Endothelial cell of hepatic sinusoid (primary cell): ENCODE measurements around the gene RNF224.

ENCODE experiments used
- in situ Hi-C: cut with HindIII; loops from 2 replicates; pipeline ENCODE4 v1.10.0; 2017; ENCODE audit warnings: low sequenced_read_pairs

Gene RNF224

DNA sequence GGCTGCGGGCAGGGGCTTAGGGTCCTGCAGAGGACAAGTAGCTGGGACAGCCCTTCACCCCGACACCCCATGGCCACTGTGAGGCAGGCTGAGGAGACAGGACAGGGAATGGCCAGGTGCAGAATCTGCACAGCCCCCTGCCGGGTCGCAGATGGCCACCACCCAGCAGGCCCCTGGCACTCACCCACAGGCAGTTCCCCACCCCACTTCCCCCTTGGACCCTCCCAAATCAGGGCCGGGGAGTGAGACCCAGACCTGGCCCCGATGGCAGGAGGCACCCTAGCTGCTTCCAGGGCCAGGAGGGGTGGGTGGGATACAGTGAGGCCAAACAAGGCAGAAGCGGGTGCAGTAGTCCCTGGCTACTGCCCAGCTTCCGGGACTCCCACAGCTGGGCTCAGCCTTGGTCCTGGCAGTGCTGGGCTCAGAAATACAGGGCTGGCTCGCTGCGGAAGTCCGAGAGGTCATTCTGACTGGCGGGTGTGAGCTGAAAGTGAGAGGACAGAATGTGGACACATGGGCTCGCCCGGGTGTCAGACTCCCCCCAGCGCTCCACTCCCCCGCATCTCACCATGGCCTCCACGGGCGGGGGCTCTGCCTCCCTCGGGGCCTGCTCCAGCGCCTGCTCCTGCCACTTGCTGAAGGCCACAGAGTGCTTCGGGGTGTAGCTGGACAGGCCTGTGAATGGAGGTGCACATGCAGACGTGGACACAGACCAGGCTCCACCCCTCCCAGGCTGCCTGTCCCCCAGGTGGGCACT lies 35.4 kb upstream of the RNF224 start:
- in situ Hi-C loops, result no loop called here

- in situ Hi-C loops, result no loop called here
Measured at GRCh38 chr9:137192448-137192780, 34.9 kb upstream of the RNF224 start.

DNA sequence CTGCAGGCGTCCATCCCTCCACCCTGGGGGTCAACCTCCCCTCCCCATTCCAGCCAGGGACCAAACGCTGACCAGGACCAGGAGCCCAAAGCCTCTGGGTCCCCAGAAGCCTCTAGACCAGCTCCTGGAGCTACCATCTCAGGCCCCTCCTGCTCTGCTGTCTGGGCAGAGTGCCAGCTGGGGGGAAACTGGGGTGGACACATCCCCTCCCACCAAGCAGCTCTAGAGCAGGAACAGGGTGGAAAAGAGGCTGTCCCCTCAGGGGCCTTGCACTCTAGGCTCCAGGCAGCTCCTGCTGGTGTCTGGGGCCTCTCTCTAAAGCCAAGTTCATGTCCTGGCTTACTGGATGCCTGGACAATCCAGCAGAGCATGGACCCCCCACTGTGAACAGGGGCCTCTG lies 34.4 kb upstream of the RNF224 start:
- in situ Hi-C loops, result no loop called here

DNA sequence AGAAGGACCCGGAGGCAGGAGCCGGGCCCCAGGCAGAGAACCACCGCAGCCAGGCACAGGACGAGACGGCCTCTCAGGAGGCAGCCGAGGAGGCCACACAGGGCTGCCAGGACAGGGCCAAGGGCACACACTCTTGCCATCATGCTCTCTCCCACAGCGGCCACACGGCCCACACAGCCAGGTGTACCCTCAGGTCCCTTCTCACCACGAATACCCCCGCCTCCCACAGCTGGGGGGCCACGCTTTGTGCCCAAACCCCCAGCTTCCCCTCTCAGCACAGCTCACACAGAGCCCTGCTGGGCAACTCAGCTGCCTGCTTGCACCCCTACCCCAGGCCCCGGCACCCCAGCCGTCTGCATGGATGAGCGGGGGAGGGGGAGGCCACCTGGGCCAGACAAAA lies 33.5 kb upstream of the RNF224 start:
- in situ Hi-C loops, result no loop called here

GRCh38 chr9:137194388-137194787 lies 32.9 kb upstream of the RNF224 start:
- in situ Hi-C loops, result no loop called here

DNA sequence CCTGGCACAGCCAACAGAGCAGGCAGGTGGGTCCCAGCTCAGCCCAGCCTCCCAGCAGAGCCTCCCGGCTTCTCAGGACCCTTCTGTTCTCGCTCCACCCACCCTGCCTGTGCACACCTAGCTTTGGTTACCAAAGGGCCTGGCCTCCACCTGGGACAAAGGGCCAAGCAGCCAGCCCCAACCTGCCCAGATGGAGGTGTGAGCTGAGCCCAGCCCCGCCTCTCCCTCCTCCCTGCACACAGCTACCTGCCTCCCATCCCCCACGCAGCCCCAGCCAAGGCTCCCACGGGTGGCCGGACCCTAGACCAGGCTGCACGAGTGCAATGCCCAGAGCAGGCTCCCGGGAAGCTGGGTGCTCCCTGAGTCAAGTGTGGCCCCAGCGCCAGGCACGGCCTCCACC lies 32.4 kb upstream of the RNF224 start:
- in situ Hi-C loops, result no loop called here

GRCh38 chr9:137195525-137196220 lies 31.6 kb upstream of the RNF224 start:
- in situ Hi-C loops, result no loop called here

DNA sequence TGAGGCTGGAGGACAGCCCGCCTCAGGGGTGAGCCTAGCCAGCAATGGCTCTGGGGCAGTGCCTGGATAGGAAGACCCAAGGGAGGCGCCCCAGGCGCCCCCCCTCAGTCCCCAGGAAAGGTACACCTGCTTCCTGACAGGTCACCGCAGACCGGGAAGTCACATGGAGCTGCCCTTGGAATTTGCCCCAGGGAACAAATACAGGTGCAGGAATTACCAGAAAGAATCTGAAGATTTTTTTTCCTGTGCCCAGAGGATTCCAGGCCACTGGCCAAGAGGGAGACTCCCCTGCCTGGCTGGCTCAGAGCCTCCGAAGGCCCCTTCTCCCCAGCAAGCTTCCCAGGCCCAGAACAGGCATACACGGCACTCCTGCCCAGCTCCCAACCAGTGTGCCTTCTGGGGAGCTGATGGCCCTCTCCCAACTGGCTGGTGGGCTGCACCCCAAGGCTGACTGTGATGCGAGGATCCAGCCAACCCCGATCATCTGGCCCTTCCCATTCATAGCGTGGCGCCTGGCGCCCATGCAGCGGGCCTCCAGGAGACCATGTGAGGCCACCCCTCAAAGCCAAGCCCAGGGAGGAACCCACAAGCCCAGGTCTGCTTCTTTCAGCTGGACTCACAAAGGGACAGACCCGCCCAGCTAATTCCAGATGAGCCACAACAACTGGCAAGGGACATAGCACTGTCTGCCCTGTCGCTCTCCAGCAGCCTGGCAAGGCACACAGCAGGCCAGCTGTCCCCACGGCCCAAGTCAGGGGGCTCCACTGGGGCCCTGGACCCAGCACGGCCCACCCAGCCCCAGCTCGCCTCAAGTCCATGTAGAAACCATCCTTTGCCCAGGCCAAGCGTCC lies 29.0 kb upstream of the RNF224 start:
- in situ Hi-C loops, result no loop called here

DNA sequence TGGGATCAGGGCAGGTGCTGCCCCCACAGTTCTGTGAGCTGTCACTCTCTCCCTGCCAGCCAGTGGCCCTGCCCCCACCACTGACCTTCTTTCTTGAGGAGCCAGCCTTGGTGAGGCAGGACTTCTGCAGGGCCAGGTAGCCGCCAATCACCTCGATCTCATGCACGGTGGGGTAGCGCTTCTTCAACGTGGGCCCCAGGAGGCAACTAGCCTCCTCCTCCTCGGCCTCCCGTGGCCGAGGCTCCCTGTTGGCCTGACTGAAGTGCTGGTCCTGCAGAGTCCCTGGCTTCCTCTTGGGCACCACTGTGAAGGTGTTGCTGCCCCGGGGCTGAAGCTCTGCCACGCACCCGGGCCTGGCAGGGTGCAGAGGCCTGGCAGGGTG lies 28.4 kb upstream of the RNF224 start:
- in situ Hi-C loops, result no loop called here

DNA sequence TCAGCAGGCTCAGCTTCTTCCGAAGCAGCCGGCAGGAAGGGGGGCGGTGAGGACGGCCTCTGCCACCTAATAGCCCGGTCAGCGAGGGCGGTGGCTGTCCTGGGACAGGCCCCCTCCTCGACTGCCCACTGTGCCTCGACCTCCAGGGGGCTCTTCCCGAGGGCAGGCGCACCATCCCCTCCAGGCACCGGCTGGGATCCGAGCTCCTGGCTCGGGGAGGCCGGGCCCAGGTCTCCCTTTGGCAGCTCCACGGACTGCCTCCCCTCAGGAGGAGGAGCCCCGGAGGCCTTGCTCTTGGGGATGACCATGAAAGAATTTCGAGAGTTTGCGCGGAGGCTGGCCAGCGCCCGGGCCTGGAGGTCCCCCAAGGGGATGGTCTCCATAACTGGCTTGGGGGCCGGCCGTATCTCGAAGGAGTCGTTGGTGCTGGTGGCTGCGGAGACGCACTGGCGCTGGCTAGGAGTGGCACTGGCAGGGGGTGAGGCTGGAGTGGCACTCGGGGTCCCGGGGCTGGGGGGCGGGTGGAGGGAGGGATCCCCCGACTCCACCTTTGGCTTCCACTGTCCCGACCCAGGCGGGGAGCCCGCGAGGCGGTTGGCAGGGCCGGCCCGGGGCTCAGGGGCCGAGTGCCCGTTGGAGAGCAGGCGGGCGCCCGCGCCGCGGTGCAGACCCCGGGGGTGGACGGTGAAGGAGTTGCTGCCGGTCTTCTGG lies 27.7 kb upstream of the RNF224 start:
- in situ Hi-C loops, result no loop called here

GRCh38 chr9:137200311-137201204 lies 26.7 kb upstream of the RNF224 start, which contains the start of gene TPRN:
Gene TPRN (minus strand): TSS chr9:137200741. CDS start chr9:137200711, 30 bp downstream.
- in situ Hi-C loops, result no loop called here

DNA sequence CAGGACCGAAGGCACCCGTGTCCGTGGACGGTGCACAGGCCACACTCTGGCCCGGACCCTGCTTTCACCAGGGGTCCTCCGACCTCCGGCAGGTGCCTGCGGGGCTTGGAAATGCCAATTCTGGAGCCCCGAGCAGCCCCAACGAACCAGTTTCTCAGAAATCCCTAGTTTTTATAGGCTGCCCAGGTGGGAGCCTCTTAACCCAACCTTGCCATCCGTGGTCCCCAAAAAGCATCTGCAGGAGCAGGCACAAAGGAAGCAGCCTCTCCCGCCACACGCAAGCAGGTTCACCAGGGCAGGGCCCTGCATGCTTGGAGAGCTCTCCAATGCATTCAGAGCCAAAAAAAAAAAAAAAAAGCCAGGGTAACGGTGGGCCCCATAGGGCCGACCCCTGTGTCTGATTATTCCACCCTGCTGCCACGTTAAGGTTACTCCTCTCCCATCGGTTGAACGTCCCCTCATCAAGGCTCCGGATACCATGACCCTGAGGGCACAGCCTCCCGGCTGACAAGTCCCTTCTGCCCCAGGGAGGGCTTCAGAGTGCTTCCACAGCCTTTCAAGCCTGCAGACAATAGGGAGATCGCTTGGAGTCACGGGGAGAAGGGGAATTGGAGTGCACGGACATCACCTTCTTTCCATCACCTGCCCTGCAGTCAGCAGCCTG lies 26.0 kb upstream of the RNF224 start:
- in situ Hi-C loops, result no loop called here

GRCh38 chr9:137202966-137203365 lies 24.3 kb upstream of the RNF224 start:
- in situ Hi-C loops, result no loop called here

DNA sequence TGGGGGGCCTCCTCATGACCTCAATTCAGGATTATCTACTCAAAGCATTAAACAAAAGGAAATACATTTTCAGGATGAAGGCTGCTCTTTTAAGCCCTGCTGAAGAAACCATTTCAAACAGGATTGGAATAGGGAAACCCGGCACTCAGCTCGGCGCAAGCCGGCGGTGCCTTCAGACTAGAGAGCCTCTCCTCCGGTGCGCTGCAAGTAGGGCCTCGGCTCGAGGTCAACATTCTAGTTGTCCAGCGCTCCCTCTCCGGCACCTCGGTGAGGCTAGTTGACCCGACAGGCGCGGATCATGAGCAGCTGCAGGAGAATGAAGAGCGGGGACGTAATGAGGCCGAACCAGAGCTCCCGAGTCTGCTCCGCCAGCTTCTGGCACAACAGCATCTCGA lies 22.6 kb upstream of the RNF224 start:
- in situ Hi-C loops, result no loop called here

DNA sequence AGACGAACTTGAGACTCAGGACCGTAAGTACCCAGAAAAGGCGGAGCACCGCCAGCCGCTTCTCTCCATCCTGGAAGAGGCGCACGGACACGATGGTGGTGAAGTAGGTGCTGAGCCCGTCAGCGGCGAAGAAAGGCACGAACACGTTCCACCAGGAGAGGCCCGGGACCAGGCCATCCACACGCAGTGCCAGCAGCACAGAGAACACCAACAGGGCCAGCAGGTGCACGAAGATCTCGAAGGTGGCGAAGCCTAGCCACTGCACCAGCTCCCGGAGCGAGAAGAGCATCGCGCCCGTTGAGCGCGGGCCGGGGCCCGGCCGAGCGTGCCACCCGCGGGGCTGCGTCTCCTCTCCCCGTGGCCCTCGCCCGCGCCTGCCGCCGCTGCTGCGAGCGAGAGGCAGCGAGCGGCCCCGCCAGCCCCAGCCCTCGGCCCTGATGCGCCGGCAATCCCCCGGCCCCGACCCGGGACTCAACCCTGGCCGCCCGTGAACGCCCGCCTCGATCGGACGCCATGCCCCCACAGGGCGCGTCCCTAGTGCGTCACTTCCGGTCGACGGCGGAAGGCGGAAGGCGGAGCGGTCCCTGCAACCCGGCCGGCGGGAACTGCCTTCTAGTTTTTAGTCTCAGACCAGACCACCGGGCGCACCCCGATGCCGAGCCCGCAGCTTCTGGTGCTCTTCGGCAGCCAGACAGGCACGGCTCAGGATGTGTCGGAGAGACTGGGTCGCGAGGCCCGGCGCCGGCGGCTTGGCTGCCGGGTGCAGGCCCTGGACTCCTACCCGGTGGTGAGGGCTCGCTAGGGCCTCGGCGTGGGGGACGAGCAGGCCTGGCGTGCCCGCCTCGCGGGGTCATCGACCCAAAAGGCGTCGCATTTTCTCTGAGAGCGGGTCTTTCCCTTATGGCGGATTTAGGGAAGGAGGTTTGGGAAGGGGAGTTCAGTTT lies 21.9 kb upstream of the RNF224 start, which contains the start of the genes NDOR1 and TMEM203:
TSS of gene NDOR1 (plus strand) at position 575 of the 944 bp plus-strand sequence. CDS start at position 653, 78 bp downstream.
TSS of gene TMEM203 (minus strand) at position 523 of the 944 bp plus-strand sequence. CDS start at position 289, 234 bp downstream.
- in situ Hi-C loops, result no loop called here

DNA sequence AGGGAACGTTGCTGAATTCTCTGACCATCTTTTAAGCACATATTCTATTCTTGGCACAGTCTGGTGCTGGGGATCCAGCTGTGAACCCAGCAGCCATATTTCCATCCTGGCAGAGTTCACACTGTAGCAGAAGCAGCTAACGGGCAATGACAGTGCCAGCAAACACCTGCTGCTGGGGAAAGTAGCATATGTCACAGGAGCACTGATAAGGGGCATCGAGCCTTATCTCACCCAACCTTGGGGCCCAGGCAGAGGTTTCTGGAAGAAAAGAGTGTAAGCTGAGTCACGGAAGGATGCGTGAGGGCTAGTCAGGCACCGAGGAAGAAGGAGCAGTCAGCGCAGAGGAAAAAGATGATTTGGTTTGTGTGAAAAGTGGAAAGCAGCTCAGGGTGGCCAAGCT lies 20.7 kb upstream of the RNF224 start:
- in situ Hi-C loops, result no loop called here

DNA sequence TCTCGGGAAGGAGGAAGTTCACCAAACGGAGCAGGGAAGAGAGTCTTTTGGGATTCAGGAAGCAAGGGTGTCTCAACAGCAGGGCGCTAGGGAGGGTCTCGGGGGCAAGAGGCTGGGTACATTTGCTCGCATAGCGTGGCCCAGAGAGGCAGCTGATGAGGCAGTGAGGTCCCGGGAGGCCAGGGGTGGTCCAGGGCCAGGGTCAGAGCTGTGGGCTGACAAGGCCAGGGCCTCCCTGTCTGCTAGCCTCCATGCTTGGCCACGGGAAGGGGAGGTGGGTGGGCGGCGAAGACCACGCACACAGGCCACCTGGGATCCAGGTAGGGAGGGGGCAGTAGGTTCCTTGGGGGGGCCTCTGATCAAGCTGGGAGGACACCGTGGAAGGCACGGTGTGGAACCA lies 15.8 kb upstream of the RNF224 start:
- in situ Hi-C loops, result no loop called here

GRCh38 chr9:137212520-137212919 lies 14.8 kb upstream of the RNF224 start:
- in situ Hi-C loops, result no loop called here
